Lower lobe of right lung (tissue), 2 donors: ENCODE results near the gene PPIF. TPM values are rescaled to one million over a fixed set of nuclear protein-coding genes. Genes with fewer than 3 reads are reported as not detected.

Experiments used
- ATAC-seq, 2 donors: fragments of 200-7000 bp; cut with Tn5 transposase; one replicate each; pipeline ENCODE4 v1.9.1; 2020 to 2022; ENCODE audit warnings: mild to moderate bottlenecking in 2 of 2, moderate library complexity in 2 of 2
- DNase-seq: peaks from one replicate; pipeline ENCODE4 v3.0.0-alpha.2; 2020
- H3K27ac ChIP-seq: fragments of 200-600 bp; one replicate; pipeline ENCODE4 v1.8.0; 2022
- H3K27me3 ChIP-seq: fragments of 200-600 bp; one replicate; pipeline ENCODE4 v1.8.0; 2022; ENCODE audit warnings: low read depth
- H3K36me3 ChIP-seq: fragments of 200-600 bp; one replicate; pipeline ENCODE4 v1.8.0; 2022; ENCODE audit warnings: mild to moderate bottlenecking
- H3K4me1 ChIP-seq: fragments of 200-600 bp; one replicate; pipeline ENCODE4 v1.8.0; 2022
- H3K4me3 ChIP-seq: fragments of 200-600 bp; one replicate; pipeline ENCODE4 v1.8.0; 2022; ENCODE audit warnings: mild to moderate bottlenecking
- H3K9me3 ChIP-seq: fragments of 200-600 bp; one replicate; pipeline ENCODE4 v1.8.0; 2022
- intact Hi-C: fragments of 100-400 bp; cut with DNase I; formaldehyde crosslinking; loops from one replicate; pipeline ENCODE4 v1.11.0; 2022
- total RNA-seq: library from RNA; stranded (reverse); fragmentation: NEBNext Ultra II Directional; extraction: Animal tissue kit (Norgen Biotek cat#: 25700); gene quantifications from one replicate; pipeline ENCODE4 v1.2.1, GENCODE V29; 2021
- TF ChIP-seq, protein P1 (sequence below): fragments of 200-600 bp; IDR thresholded peaks from one replicate; pipeline ENCODE4 v1.8.0; 2022; ENCODE audit warnings: antibody characterized with exemption, mild to moderate bottlenecking
- donor health status: DM: no; HTN: yes; CAD: no; lungs with severe emphysema.

The PPIF gene
- total RNA-seq, 1 donor from 2014 or later: 28.5 TPM

DNA sequence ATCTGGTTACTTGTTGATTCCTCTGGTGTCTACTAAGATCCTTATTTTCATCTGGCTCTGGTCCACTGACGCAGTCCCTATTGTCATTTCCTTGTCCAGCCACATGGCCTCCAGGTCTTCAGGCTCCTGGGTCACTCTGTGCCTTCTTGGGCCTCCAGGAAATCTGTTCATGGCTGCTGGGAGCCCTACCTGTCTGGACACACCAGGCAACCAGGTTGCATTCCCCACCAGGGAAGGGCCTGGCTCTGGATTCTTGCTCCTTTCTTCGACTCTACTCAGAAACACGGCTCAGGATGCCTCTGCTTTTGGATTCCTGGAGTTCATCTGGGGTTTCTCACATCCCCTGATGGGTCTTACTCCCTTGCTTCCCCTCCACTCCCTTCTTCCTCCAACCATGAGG lies 8.0 kb upstream of the PPIF start:
- Histone ChIP-seq H3K4me1 (no peaks in the 10 kb centered on the region), H3K4me3 (no peak overlapping the region), H3K27me3 (no peaks in the 10 kb centered on the region), H3K36me3 (no peaks in the 10 kb centered on the region), H3K27ac (no peak overlapping the region), H3K9me3 (no peaks in the 10 kb centered on the region)
- no peak for DNase-seq
- ATAC-seq: no peak
- TF ChIP-seq, protein P1, sequence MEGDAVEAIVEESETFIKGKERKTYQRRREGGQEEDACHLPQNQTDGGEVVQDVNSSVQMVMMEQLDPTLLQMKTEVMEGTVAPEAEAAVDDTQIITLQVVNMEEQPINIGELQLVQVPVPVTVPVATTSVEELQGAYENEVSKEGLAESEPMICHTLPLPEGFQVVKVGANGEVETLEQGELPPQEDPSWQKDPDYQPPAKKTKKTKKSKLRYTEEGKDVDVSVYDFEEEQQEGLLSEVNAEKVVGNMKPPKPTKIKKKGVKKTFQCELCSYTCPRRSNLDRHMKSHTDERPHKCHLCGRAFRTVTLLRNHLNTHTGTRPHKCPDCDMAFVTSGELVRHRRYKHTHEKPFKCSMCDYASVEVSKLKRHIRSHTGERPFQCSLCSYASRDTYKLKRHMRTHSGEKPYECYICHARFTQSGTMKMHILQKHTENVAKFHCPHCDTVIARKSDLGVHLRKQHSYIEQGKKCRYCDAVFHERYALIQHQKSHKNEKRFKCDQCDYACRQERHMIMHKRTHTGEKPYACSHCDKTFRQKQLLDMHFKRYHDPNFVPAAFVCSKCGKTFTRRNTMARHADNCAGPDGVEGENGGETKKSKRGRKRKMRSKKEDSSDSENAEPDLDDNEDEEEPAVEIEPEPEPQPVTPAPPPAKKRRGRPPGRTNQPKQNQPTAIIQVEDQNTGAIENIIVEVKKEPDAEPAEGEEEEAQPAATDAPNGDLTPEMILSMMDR: no peak
- intact Hi-C loops: no loop called here

DNA sequence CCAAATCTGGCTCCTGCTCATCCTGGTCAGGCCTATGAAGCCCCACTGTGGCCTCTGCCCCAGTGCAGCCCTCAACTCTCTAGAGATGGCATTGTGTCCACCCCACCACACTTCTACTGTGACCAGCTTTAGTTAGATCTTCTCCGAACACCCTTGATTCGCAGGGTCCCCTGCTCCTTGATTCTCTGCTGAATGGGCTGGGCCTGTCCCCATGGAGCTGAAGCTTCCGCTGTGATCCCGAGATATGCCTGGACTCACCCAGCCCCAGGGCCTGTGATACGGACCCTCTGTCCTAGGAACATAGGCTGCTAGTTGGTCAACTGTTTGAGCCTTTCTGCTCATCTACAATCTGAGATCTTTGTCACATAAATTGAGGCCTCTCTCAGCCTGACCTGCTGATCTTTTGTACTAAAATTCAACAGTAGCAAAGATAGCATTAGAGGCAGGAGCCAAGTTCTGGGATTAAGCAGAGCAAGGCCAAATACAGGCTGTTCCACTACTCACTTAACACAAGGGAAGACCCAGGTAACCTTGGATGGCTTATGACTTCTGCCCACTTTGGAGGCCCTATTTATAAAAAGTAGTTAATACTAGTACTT lies 6.5 kb upstream of the PPIF start:
- no peak overlapping the region for H3K27ac ChIP-seq
- no peaks in the 10 kb centered on the region for H3K4me1 ChIP-seq
- TF ChIP-seq, protein P1: no peak
- H3K27me3 ChIP-seq: no peaks in the 10 kb centered on the region
- no peak for DNase-seq
- H3K9me3 ChIP-seq: no peaks in the 10 kb centered on the region
- H3K36me3 ChIP-seq: no peaks in the 10 kb centered on the region
- no peak overlapping the region for H3K4me3 ChIP-seq
- intact Hi-C loops: no loop called here
- no peak for ATAC-seq

GRCh38 chr10:79342295-79342761 lies 4.9 kb upstream of the PPIF start:
- H3K36me3 ChIP-seq: no peaks in the 10 kb centered on the region
- peaks cover 8% of the 10 kb centered on the region for H3K4me1 ChIP-seq
- H3K4me3 ChIP-seq: no peak overlapping the region
- no peak for DNase-seq
- H3K27me3 ChIP-seq: no peaks in the 10 kb centered on the region
- no peaks in the 10 kb centered on the region for H3K9me3 ChIP-seq
- H3K27ac ChIP-seq: no peak overlapping the region
- intact Hi-C loops: no loop called here
- TF ChIP-seq, protein P1: no peak
- ATAC-seq: no peak

DNA sequence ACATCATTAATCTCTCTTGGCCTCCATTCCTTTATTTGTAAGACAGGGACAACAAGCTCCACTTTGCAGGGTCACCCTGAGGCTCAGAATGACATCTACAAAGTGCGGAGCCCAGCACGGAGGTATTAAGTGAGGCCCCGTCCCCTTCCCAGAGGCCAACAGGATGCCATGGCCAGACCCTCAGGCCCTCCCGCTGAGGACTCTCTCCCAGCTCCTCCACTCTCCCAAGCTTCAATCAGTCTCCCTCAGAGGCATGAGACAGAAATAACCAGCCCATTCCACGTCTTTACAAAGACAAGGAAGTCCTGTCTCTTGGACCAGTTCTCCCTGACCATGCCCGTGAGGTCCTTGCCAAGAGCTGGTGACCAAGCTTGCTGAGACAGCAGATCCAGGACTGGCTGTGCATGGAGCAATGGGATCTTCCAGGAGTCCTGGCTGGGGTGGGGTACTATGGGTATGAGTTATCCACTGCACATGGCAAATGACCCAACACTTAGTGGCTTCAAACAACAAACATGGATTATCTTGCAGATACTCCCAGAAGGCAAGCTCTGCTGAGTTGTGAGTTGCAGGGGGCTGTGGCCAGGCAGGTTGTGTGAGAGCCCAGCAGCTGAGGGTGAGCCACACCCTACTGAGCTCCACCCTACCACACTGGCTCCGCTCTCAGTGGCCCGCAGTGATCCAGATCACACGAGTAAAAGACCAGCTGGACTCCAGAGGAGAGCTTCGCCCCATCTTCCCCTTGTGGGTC lies 4.3 kb upstream of the PPIF start:
- Histone ChIP-seq H3K4me1 (peaks cover 12% of the 10 kb centered on the region), H3K4me3 (no peak overlapping the region), H3K27ac (no peak overlapping the region), H3K9me3 (no peaks in the 10 kb centered on the region), H3K36me3 (no peaks in the 10 kb centered on the region), H3K27me3 (no peaks in the 10 kb centered on the region)
- intact Hi-C loops: no loop called here
- ATAC-seq (no peak), DNase-seq (no peak)
- TF ChIP-seq, protein P1: no peak

- Histone ChIP-seq H3K27ac (no peak overlapping the region), H3K36me3 (peaks cover 9% of the 10 kb centered on the region), H3K4me3 (no peak overlapping the region), H3K9me3 (no peaks in the 10 kb centered on the region), H3K4me1 (peaks cover 28% of the 10 kb centered on the region), H3K27me3 (no peaks in the 10 kb centered on the region)
- DNase-seq: no peak
- ATAC-seq: no peak
- intact Hi-C loops: no loop called here
- TF ChIP-seq, protein P1: no peak
Observed at GRCh38 chr10:79344502-79345195, 2.6 kb upstream of the PPIF start.
